Measurements from ENCODE around the gene PON1.
A peak's percentile ranks its signal among the peaks of the same experiment; 100 is the strongest.

Gene PON1

GRCh38 chr7:95324431-95324830, at the start of gene PON1:
TSS of gene PON1 (minus strand) at chr7:95324532. CDS start at chr7:95324475, 57 bp downstream.
- TF ChIP-seq CTCF (IDR thresholded peaks at IDR 0.05; ENCODE audit: control insufficient read depth, extremely low read depth, insufficient read depth): no peak
- no peak within 1 kb of the TSS for H3K4me3 ChIP-seq (ENCODE audit: low read depth, low read length)
- no peak for DNase-seq (ENCODE audit: low read depth)

GRCh38 chr7:95373323-95373722, 49.0 kb upstream of the PON1 start:
- no peak for TF ChIP-seq CTCF (IDR thresholded peaks at IDR 0.05; ENCODE audit: control insufficient read depth, extremely low read depth, insufficient read depth)
- H3K4me3 ChIP-seq (ENCODE audit: low read depth, low read length): no peak overlapping the region
- DNase-seq (ENCODE audit: low read depth): no peak

- DNase-seq (ENCODE audit: low read depth): no peak
- no peak overlapping the region for H3K4me3 ChIP-seq (ENCODE audit: low read depth, low read length)
- TF ChIP-seq CTCF (IDR thresholded peaks at IDR 0.05; ENCODE audit: control insufficient read depth, extremely low read depth, insufficient read depth): no peak
Measured at GRCh38 chr7:95368235-95368634, 43.9 kb upstream of the PON1 start.

- no peak overlapping the region for H3K4me3 ChIP-seq (ENCODE audit: low read depth, low read length)
- no peak for TF ChIP-seq CTCF (IDR thresholded peaks at IDR 0.05; ENCODE audit: control insufficient read depth, extremely low read depth, insufficient read depth)
- DNase-seq (ENCODE audit: low read depth): no peak
Measured at GRCh38 chr7:95367606-95368005, 43.3 kb upstream of the PON1 start.

- no peak for DNase-seq (ENCODE audit: low read depth)
- no peak for TF ChIP-seq CTCF (IDR thresholded peaks at IDR 0.05; ENCODE audit: control insufficient read depth, extremely low read depth, insufficient read depth)
- no peak overlapping the region for H3K4me3 ChIP-seq (ENCODE audit: low read depth, low read length)
Measured at GRCh38 chr7:95365151-95365550, 40.8 kb upstream of the PON1 start.

- no peak overlapping the region for H3K4me3 ChIP-seq (ENCODE audit: low read depth, low read length)
- no peak for TF ChIP-seq CTCF (IDR thresholded peaks at IDR 0.05; ENCODE audit: control insufficient read depth, extremely low read depth, insufficient read depth)
- no peak for DNase-seq (ENCODE audit: low read depth)
Measured at GRCh38 chr7:95357623-95358022, 33.3 kb upstream of the PON1 start.

- no peak for DNase-seq (ENCODE audit: low read depth)
Measured at GRCh38 chr7:95342642-95343307, 18.4 kb upstream of the PON1 start.

More at GRCh38 chr7:95342642-95343307, 18.4 kb upstream of the PON1 start:
- H3K4me3 ChIP-seq (ENCODE audit: low read depth, low read length): no peak overlapping the region
- TF ChIP-seq CTCF (IDR thresholded peaks at IDR 0.05; ENCODE audit: control insufficient read depth, extremely low read depth, insufficient read depth): 0 out of 2 replicates have a peak, but pooled peaks have one; percentile 6
